ENCODE measurements around the gene CHM. TPM values are rescaled to one million over a fixed set of nuclear protein-coding genes. Genes with fewer than 3 reads are reported as not detected.

The CHM gene
- total RNA-seq, 1 donor = 32.0 TPM

DNA sequence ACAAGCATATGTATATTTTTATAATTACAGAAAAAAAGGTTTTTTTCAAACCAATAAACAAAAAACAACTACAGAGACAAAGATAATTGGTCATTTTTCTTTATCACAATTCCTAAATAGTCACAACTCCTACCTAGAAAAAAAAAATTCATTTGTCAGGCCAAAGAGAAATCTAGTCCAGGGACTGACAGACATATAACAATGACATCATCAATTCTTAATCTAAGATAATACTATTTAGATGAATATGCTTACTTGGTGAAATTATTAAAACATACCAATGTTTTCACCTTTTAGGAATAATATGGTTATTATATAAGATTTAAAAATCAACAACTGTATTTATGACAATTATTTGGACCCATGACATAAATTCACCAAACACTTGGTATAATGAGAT is 48.4 kb downstream of the CHM start:
- H3K4me3 ChIP-seq (ENCODE audit: low read depth, low read length) = no peak overlapping the region
- no peak for TF ChIP-seq CTCF (IDR thresholded peaks at IDR 0.05; ENCODE audit: insufficient read depth, low read depth, low read length)
- no peak for DNase-seq (ENCODE audit: low read depth)

- no peak overlapping the region for H3K4me3 ChIP-seq (ENCODE audit: low read depth, low read length)
- no peak for TF ChIP-seq CTCF (IDR thresholded peaks at IDR 0.05; ENCODE audit: insufficient read depth, low read depth, low read length)
Observed at GRCh38 chrX:85996555-85996954, 50.8 kb downstream of the CHM start.

GRCh38 chrX:85995641-85996040 is 51.7 kb downstream of the CHM start:
- H3K4me3 ChIP-seq (ENCODE audit: low read depth, low read length) = no peak overlapping the region
- no peak for DNase-seq (ENCODE audit: low read depth)
- no peak for TF ChIP-seq CTCF (IDR thresholded peaks at IDR 0.05; ENCODE audit: insufficient read depth, low read depth, low read length)

More at GRCh38 chrX:85996555-85996954, 50.8 kb downstream of the CHM start:
- no peak for DNase-seq (ENCODE audit: low read depth)

DNA sequence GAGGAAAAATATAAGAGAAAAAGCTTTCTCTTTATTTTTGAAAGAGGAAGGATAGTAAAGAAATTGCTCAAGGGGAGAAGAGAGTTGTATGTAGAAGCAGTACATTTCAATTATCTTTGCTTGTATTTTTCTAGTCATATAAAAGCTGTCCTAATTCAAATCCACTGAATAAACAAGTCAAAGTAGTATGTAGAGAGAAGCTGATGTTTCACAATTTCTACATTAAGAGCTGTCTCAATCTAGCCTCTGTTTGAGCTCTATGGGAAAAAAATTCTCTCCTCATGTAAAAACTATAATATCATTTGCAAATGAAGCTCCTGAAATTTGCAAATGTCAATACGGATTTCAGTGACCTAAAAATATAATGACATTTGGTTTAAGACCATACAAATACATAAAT is 52.6 kb downstream of the CHM start:
- no peak for TF ChIP-seq CTCF (IDR thresholded peaks at IDR 0.05; ENCODE audit: insufficient read depth, low read depth, low read length)
- no peak overlapping the region for H3K4me3 ChIP-seq (ENCODE audit: low read depth, low read length)
- DNase-seq (ENCODE audit: low read depth) = peak; percentile 21

DNA sequence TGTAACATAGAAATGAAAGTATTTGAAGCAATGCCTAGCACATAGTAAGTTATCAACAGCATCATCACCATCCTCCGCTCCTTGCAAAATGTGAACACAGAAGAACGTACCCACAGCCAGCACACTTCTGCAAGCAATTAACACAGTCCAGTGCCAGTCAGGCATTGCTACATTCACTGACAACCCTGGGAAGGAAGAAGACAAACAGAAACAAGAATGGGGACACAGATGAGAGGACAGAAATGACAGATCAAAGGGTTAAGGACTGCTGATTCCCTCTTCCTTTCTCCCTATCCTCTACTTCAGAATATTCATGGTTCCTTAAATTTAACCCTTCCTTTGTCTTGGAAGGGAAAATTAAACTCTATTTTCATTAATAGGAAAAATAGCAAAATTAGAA is 53.1 kb downstream of the CHM start:
- no peak overlapping the region for H3K4me3 ChIP-seq (ENCODE audit: low read depth, low read length)
- no peak for DNase-seq (ENCODE audit: low read depth)
- no peak for TF ChIP-seq CTCF (IDR thresholded peaks at IDR 0.05; ENCODE audit: insufficient read depth, low read depth, low read length)

- H3K4me3 ChIP-seq (ENCODE audit: low read depth, low read length) = no peak overlapping the region
- no peak for DNase-seq (ENCODE audit: low read depth)
- no peak for TF ChIP-seq CTCF (IDR thresholded peaks at IDR 0.05; ENCODE audit: insufficient read depth, low read depth, low read length)
Observed at GRCh38 chrX:85993539-85994197, 53.7 kb downstream of the CHM start.

DNA sequence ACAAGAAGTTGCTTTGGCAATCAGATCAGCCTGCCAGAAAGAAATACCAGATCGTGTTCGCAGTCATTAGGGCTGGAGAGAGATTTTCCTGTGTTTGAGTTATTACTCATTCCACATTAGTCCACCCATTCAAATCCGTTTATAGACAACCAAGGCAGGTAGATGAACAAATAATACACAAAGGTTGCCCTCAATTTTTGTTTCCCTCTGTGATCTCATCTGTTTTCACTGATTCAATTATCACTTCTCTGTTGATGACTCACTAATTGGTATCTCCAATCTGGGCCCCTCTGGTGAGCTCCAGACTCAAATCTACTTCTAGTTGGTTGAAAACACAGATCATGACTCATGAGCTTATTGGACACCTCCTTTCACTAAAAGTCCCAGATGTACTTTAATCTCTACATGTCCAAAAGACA is 54.5 kb downstream of the CHM start:
- TF ChIP-seq CTCF (IDR thresholded peaks at IDR 0.05; ENCODE audit: insufficient read depth, low read depth, low read length) = no peak
- peak; percentile 16 for DNase-seq (ENCODE audit: low read depth)
- no peak overlapping the region for H3K4me3 ChIP-seq (ENCODE audit: low read depth, low read length)

Measured in fibroblast of villous mesenchyme (primary cell).